HG03039 (cell line): ENCODE data around the gene MYZAP.

Source experiments
- ATAC-seq: cut with Tn5 transposase; IDR thresholded peaks from one replicate; pipeline ENCODE4 v1.9.1; 2021; ENCODE audit warnings: mild to moderate bottlenecking, moderate library complexity; ENCODE audit not compliant: unreplicated experiment

MYZAP gene

GRCh38 chr15:57562196-57562769 lies 29.4 kb upstream of the MYZAP start:
- ATAC-seq = no peak

DNA sequence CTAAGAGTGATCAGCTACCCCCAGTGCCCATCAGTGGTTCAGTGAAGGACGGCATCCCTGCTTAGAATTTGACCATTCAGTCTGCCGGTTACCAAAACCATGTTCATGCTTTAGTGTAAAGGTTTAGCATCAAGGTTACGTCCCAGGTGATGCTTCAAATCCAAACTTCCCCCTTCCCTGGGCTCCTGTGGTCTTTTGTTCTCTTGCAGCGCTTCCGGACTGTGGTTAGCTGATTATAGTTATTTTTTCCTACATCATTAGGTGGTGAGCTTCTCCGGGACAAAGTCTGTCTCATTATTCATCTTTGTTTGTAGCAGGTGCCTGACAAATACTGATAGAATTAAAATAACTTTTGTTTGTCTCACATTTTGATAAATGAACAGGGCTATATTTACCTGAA lies 28.3 kb upstream of the MYZAP start:
- ATAC-seq = no peak

DNA sequence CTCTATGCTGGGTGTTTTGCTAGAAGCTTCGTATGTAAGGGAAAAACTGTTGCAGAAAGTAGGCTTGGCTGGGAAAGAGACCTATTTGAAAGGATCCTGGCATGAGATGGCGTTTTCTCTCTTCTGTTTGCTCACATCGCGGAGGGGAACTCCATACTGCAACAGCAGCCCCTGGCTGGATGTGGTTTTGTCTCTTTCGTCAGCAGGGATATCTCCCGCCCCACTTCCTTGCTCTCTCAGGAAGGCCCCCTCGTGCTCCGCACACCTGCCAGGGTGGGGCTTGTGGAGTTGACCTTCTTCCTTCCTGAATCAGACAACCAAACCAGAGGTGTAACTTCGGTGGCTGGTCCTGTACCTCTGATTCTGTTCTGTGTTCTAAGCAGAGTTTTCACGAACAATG lies 26.4 kb upstream of the MYZAP start:
- ATAC-seq = no peak

- no peak for ATAC-seq
These were observed 24.9 kb upstream of the MYZAP start for GRCh38 chr15:57566834-57567233.

DNA sequence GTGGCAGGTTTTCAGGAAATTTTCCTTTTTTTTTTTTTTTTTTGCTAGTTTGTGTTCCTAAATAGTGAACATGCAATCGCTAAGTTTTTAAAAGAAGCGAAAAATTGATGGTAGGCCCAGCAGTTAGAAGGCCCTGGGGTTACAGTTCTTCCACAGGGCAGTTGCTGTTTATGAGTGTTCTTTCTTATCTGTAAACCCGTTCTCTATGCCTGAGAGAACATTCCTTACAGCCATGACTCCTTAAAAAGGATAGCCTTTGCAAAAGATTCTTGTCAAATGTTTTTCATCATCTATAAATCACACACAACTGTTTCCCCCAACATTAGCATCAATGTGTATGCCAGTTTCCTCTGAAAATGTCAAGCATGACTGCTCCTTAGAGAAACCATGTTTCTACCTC lies 23.8 kb upstream of the MYZAP start:
- ATAC-seq = no peak

GRCh38 chr15:57568299-57568698 lies 23.4 kb upstream of the MYZAP start:
- ATAC-seq = no peak

DNA sequence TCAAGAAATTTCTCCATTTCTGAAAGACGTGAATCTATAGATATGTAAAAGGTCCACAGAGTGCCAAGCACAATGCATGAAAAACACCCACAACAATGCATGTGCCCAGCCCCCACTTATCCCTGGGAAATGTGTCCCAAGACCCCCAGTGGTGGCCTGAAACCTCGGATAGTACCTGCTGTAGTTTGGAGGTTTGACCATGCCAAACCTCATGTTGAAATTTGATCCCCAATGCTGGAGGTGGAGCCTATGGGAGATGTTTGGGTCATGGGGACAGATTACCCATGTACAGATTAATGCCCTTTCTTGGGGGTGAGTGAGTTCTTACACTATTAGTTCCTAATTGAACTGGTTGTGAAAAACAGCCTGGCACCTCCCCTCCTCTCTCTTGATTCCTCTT lies 21.4 kb upstream of the MYZAP start:
- no peak for ATAC-seq

DNA sequence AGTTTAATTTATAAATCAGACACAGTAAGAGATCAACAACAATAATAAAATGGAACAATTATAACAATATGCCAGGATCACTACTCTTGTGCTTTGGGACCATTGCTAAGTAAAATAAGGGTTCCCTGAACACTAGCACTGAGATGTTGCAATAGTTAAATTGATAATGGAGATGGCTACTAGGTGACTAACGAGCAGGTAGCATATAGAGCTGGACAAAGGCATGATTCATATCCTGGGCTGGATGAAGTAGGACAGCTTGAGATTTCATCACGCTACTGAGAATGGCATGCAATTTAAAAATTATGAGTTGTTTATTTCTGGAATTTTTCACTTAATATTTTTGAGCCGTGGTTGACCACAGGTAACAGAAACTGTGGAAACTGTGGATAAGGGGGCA lies 20.7 kb upstream of the MYZAP start:
- ATAC-seq = no peak

DNA sequence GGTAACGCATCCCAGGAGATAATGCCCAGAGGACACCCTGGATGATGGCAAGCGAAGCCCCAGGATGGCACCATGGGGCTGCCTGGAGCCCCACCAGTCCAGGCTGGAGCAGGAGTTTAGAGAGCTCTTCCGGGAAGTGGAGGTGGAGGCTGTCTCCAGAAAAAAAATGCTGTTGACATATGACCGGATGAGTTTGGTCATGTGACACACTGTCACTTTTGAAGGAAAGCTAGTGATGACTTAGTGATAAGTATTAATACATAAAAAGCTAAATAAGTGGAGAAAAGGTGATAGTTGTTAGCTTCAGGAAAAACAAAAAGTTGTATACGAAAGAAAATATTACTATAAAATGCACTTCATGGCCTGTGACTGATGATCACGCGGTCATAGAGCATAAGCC lies 20.0 kb upstream of the MYZAP start:
- no peak for ATAC-seq

DNA sequence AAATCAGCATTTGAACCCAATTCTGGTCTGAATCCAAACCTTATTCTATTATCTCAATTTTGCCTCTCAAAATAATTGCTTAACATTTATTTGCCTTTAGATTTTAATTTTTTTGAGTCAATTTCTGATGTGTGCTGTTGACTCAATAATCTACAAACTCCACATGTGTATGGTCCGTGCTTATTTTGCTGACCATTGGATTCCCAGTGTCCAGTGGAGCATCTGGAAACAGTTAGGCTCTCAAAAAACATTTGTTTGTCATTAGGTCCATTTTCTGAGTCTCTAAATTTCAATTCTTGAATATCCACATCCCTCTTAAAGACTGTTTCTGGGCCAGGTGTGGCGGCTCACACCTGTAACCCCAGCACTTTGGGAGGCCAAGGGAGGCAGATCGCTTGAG lies 19.2 kb upstream of the MYZAP start:
- no peak for ATAC-seq

DNA sequence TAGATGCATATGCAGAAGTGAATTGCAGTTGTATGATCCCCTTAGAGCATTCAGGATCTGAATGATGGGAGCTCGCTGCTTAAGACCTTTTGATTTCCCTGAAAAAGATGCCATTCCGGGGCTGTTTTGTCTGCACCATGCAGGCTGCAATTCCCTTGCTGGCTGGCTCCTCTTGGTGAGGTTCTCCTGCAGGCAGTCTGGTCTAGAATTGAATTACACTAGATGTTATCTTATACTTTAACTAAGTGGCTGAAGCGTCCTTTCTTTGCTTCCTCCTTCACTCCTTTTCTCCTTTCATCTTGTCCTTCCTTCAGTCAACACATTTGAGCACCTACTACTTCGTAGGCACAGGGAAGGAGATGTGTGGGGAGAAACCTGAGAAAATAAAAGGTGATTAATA lies 18.6 kb upstream of the MYZAP start:
- ATAC-seq = no peak

DNA sequence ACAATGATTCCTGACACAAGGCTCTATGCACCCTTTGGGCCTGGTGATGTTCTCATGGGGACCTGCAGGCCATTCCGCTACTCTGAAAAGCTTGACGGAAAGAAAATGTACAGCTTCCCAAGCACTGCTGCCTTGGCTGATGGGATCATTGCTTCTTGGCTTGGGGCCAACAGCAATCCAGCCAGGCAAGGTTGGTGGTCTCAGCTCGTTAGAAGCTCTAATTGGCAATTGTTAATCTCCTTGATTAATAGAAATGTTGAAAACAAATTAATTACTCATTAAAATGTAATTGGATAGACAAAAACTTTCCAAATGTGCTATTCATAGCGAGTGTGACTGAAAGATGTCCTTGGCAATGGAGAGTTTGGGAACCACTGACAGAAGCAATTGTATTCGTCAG lies 16.3 kb upstream of the MYZAP start:
- ATAC-seq = no peak

DNA sequence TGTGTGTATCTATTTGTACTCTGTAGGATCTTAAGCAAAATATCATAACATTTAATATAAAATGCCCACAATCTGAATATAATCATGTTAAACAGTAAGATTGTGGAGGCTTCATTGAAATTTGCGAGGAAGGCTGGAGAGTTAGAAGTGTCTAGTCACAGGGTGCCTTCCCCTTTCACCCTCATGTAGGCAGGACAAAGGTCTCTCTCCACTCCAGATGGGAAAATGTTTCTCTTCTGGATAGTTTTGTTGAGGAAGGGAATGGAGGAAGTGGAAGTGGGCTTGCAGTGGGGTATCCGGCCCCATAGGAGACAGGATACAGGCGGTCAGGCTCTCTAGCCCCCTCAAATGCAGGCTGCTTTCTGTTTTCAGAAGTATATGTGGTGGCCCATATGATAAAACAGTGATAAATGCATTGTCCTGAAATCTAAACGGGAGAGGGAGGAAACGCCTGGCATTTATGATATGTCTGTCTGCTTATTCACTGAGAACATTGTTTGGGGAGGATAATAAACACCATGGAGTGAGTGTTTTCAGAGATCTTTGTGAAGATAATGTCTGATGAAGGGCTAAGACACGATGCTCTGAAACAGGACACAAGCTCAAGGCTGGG lies 13.3 kb upstream of the MYZAP start:
- ATAC-seq = no peak

GRCh38 chr15:57580428-57580827 lies 11.3 kb upstream of the MYZAP start:
- ATAC-seq = no peak

DNA sequence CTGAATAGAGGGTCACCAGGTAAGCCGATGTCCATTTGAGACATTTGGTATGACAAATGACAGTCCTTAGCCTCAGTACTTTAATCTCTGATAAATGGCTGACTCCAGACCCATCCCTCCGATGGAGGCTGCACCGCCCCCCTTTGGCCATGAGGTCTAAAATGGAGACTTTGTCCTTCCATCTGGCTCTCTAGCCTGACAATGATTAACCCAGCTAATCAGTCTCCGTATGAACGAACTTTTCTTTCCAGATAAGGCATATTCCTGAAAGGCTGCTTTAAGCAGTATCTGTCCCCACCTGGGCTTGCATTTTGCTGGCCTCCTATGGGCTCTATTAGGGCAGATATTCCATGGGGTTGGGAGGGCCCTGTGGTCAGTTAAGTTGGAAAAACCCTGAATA lies 10.8 kb upstream of the MYZAP start:
- no peak for ATAC-seq

GRCh38 chr15:57582090-57582489 lies 9.6 kb upstream of the MYZAP start:
- ATAC-seq = no peak

- ATAC-seq = no peak
These were observed 8.4 kb upstream of the MYZAP start for GRCh38 chr15:57583282-57583681.

GRCh38 chr15:57583720-57584119 lies 8.0 kb upstream of the MYZAP start:
- ATAC-seq = no peak

- no peak for ATAC-seq
These were observed 4.9 kb upstream of the MYZAP start for GRCh38 chr15:57586661-57587424.

- ATAC-seq = no peak
These were observed 2.4 kb upstream of the MYZAP start for GRCh38 chr15:57589281-57589680.

DNA sequence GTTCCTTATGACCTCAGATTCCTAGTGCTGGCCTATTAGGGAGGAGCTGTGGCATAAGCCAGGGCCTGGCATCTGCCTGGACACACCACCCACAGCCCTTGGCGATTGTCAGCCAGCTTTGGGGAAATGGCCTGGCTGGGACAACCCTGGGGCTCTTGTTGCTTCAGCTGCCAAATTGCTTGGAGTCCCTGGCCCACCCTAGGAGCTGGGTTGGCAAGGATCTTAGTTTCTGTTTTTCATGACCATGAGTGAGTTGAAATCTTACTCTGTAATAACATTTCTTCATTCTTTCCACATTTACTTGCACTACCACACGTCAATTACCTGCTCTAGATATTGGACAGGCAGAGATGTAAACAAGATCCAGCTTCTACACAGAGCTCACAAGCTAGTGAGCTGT lies 1.9 kb upstream of the MYZAP start:
- no peak for ATAC-seq

- ATAC-seq = no peak
These were observed 375 bp upstream of the MYZAP start for GRCh38 chr15:57591237-57591821.
